Measurements from ENCODE around the gene HECW1.

- TF ChIP-seq POLR2A (IDR thresholded peaks at IDR 0.05) (no peak), CTCF (IDR thresholded peaks at IDR 0.05) (no peak)
These were observed 108.3 kb downstream of the HECW1 start for GRCh38 chr7:43220742-43221141.

All from breast epithelium (tissue), 3 donors.